Activated naive CD8-positive, alpha-beta T cell treated with anti-CD3 and anti-CD28 coated beads, Interleukin-2, amount 10 ng/mL, durations not matched to agents 7 days and 5 days (primary cell): ENCODE measurements around the gene KCNC1. TPM values are rescaled to one million over a fixed set of nuclear protein-coding genes. Genes with fewer than 3 reads are reported as not detected.

Experiments
- ATAC-seq: fragments of 150-1000 bp; cut with Tn5 transposase; one replicate; pipeline ENCODE4 v1.10.0; 2021; ENCODE audit warnings: low read depth, moderate library complexity
- POLR2A ChIA-PET: fragments of 350-600 bp; sonication (Branson Sonifier 250); formaldehyde crosslinking; loops from one replicate; lab custom pipeline; 2021; ENCODE audit warnings: antibody characterized with exemption; lab: Charles Lee
- DNase-seq: peaks from one replicate; pipeline ENCODE4 v3.0.0; 2021
- H3K27ac Mint-ChIP-seq: one replicate; pipeline ENCODE4 v1.8.0; 2022; ENCODE audit warnings: mild to moderate bottlenecking, mixed read lengths
- H3K27me3 Mint-ChIP-seq: one replicate; pipeline ENCODE4 v1.8.0; 2022; ENCODE audit warnings: mild to moderate bottlenecking, moderate library complexity, mixed read lengths
- H3K36me3 Mint-ChIP-seq: one replicate; pipeline ENCODE4 v1.8.0; 2021; ENCODE audit warnings: mild to moderate bottlenecking, mixed read lengths
- H3K4me1 Mint-ChIP-seq: one replicate; pipeline ENCODE4 v1.8.0; 2021; ENCODE audit warnings: mixed read lengths
- H3K4me3 Mint-ChIP-seq: one replicate; pipeline ENCODE4 v1.8.0; 2022; ENCODE audit warnings: mild to moderate bottlenecking, moderate library complexity, mixed read lengths
- H3K9me3 Mint-ChIP-seq: one replicate; pipeline ENCODE4 v1.8.0; 2021; ENCODE audit warnings: mixed read lengths
- total RNA-seq, 2 experiments: library from RNA; stranded (reverse); gene quantifications; one replicate each; pipeline ENCODE4 v1.2.3, GENCODE V29; 2021

Gene KCNC1
- total RNA-seq, 2 experiments from 2014 or later: not detected

DNA sequence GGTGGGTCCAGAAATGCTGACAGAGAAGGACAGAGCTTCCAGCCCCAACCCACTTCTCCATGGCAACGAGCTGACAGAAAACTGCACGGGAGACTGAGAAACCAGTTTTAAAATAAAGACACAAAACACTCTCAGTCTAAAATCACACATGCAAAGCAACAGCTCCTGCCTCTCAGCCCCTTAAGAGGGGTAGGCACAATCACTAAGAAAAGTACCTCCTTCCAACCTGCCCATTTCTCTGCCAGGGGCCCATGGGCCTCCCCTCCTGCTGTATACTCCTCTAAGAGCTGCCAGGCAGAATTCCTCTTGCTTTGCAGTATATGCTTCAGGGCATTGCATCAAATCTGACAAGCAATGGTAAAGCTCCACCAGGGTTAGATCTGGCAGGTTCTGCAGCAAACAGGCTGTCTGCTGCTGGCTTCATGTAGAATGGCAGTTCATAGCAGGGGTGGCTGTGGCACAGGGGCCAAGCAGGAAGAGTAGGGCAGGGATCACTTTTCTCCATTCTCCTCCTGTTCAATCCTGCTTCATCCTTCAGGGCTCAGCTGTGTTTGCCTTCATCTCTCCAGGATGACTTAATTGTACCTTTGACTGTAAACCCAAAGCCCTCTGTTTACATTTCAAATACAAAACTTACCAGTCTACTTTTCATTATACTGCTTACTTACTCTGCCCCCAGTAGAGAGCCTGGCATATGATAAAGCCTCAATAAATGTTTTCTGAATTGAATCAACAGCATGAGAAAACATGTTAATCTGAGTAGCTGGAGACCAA is 77.7 kb downstream of the KCNC1 start:
- ATAC-seq (no peak), DNase-seq (no peak)
- H3K27me3 Mint-ChIP-seq: no peaks in the 10 kb centered on the region
- H3K4me3 Mint-ChIP-seq: no peak overlapping the region
- H3K27ac Mint-ChIP-seq: no peak overlapping the region
- POLR2A ChIA-PET: no interaction called here
- no peaks in the 10 kb centered on the region for H3K4me1 Mint-ChIP-seq
- peaks cover 3% of the 10 kb centered on the region for H3K36me3 Mint-ChIP-seq
- H3K9me3 Mint-ChIP-seq: no peaks in the 10 kb centered on the region

GRCh38 chr11:17812865-17813187 is 78.2 kb downstream of the KCNC1 start:
- H3K4me1 Mint-ChIP-seq: no peaks in the 10 kb centered on the region
- DNase-seq: no peak
- no peak overlapping the region for H3K27ac Mint-ChIP-seq
- POLR2A ChIA-PET: no interaction called here
- H3K9me3 Mint-ChIP-seq: no peaks in the 10 kb centered on the region
- H3K27me3 Mint-ChIP-seq: no peaks in the 10 kb centered on the region
- no peak overlapping the region for H3K4me3 Mint-ChIP-seq
- ATAC-seq: no peak
- peaks cover 3% of the 10 kb centered on the region for H3K36me3 Mint-ChIP-seq

DNA sequence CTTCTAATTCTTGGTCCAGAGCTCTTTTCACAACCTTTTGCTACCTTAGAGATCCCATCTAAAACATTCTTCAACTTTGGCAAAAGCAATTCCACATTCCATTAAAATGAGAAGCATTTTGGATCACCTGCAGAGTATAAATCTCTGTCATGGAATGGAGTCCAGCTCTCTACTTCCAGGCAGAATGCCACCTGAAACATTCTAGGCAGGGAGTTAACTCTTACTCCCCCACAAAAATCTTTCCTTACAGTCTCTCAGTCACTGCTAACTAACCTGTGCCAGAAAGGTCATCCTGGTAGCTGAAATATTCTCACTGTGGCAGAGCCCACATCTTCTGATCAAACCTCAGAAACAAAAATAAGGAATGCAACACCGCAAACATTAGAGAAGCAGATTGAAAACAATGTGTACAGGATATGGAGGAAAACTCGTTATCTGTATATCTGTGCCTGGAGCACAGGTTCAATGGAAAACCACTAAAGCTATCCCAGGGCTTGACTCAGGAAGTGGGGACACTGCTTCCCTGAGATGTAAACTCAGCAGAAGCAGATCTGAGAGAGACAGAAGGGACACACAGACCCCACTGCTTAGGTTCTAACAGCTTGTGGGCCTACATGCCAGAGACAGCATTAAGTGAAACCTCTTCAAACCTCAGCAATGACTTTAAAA is 78.9 kb downstream of the KCNC1 start:
- H3K4me3 Mint-ChIP-seq: no peak overlapping the region
- H3K27ac Mint-ChIP-seq: no peak overlapping the region
- peaks cover 3% of the 10 kb centered on the region for H3K36me3 Mint-ChIP-seq
- no peaks in the 10 kb centered on the region for H3K4me1 Mint-ChIP-seq
- no peaks in the 10 kb centered on the region for H3K27me3 Mint-ChIP-seq
- no peaks in the 10 kb centered on the region for H3K9me3 Mint-ChIP-seq
- POLR2A ChIA-PET: no interaction called here
- DNase-seq (no peak), ATAC-seq (no peak)

DNA sequence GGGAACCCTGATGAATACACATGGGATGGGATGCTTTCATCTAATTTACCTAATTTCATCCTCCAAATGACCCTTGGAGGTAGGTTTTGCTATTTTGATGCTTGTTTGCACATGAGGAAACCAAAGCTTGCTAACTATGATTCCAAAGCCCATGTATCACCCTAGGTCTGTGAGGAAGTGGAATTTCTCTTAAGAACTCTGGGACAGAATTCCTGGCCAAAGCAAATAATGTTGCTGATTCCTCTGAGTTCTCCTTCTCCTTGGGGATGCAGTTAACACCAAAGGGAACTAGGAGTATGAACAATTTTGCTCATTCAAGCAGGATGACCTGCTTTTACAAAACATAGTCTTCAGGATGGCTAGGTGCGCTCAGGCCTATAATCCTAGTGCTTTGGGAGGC is 80.0 kb downstream of the KCNC1 start:
- ATAC-seq (no peak), DNase-seq (no peak)
- no peak overlapping the region for H3K27ac Mint-ChIP-seq
- POLR2A ChIA-PET: no interaction called here
- no peaks in the 10 kb centered on the region for H3K4me1 Mint-ChIP-seq
- no peak overlapping the region for H3K4me3 Mint-ChIP-seq
- H3K36me3 Mint-ChIP-seq: peaks cover under 1% of the 10 kb centered on the region
- no peaks in the 10 kb centered on the region for H3K9me3 Mint-ChIP-seq
- no peaks in the 10 kb centered on the region for H3K27me3 Mint-ChIP-seq

- Mint-ChIP-seq H3K27me3 (no peaks in the 10 kb centered on the region), H3K9me3 (no peaks in the 10 kb centered on the region), H3K4me3 (no peak overlapping the region), H3K36me3 (no peaks in the 10 kb centered on the region), H3K27ac (no peak overlapping the region), H3K4me1 (no peaks in the 10 kb centered on the region)
- DNase-seq (no peak), ATAC-seq (no peak)
- POLR2A ChIA-PET: no interaction called here
Observed at GRCh38 chr11:17816232-17816931, 81.8 kb downstream of the KCNC1 start.

DNA sequence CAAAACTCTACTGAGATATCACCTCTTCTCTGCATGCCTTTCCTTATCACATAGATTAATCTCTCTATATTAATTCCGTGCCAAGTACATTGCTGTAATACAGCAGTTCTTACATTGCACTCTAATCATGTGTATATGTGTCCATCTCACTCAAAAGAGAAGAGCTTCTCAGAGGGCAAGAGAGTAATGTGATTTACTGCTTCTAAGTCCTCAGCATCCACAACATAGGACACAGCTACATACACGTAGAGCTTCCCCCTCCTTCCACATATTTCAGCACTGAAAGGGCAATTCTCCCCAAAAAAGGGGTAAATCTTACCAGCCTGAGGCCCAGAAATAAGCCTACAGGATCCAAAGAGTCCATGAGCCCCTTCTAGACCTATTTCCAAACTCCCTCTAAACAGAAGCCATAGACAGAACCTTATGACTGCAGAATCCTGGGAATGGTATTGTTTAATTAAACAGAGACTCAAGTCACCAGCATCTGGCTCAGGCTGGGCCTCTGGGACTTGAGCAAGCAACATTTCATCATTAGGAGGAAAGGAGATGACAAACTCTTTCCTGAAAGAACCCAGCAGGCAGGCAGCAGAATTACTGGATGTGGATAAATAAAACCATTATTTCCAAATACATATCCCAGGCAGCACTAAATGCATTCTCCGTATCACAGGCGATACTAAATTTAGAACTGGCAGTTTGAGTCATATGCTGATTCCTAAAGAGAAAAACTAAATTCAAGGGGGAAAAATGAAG is 87.2 kb downstream of the KCNC1 start:
- Mint-ChIP-seq H3K27ac (no peak overlapping the region), H3K4me1 (no peaks in the 10 kb centered on the region), H3K4me3 (no peak overlapping the region), H3K27me3 (no peaks in the 10 kb centered on the region), H3K36me3 (no peaks in the 10 kb centered on the region), H3K9me3 (no peaks in the 10 kb centered on the region)
- ATAC-seq: no peak
- DNase-seq: no peak
- POLR2A ChIA-PET: no interaction called here

DNA sequence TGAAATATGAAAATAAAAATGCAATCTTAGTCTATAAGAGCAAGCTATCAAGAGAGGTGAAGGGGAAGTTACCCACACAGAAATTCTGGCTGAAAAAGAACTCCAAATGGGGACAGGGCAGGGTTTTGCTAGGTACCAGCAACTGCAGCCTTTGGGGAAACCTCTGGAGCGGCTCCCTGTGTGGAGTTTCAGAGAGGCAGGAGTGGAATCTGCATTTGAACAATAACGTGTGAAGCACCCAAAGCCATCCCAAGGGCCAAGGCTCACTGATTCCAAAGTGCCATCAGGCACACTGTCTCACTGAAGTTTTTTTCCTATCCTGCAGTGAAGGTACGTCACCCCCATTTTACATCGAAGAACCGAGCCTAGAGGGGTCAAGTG is 87.8 kb downstream of the KCNC1 start:
- POLR2A ChIA-PET: no interaction called here
- Mint-ChIP-seq H3K27ac (no peak overlapping the region), H3K36me3 (no peaks in the 10 kb centered on the region), H3K9me3 (no peaks in the 10 kb centered on the region), H3K4me3 (no peak overlapping the region), H3K27me3 (no peaks in the 10 kb centered on the region), H3K4me1 (no peaks in the 10 kb centered on the region)
- ATAC-seq (no peak), DNase-seq (no peak)

GRCh38 chr11:17827006-17827405 is 92.4 kb downstream of the KCNC1 start:
- no peak overlapping the region for H3K27ac Mint-ChIP-seq
- H3K27me3 Mint-ChIP-seq: no peaks in the 10 kb centered on the region
- H3K4me3 Mint-ChIP-seq: no peak overlapping the region
- POLR2A ChIA-PET: no interaction called here
- no peaks in the 10 kb centered on the region for H3K9me3 Mint-ChIP-seq
- peaks cover 2% of the 10 kb centered on the region for H3K36me3 Mint-ChIP-seq
- ATAC-seq (no peak), DNase-seq (no peak)
- no peaks in the 10 kb centered on the region for H3K4me1 Mint-ChIP-seq

DNA sequence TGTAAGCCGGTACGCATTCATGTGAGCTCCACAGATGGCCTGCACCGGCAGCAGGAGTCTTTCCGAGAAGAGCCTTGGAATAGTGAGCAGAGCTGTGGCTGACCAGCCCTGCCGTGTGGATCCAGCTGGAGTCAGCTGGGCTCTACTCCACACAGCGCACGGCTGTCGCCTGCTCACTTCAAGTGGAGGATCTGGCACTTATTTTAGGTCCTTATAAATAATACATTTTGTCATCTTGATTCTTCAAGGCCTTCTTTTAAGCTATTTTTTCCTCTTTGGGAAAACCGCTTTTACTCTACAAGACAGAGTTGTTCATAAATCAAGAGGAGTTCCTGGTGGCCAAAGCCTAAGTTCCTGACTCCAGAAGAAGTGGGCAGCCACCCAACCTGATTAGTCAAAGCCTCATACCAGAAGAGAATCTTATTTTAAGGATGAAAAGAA is 93.8 kb downstream of the KCNC1 start:
- DNase-seq (no peak), ATAC-seq (no peak)
- POLR2A ChIA-PET: interaction anchor here (0.5 kb wide), 1 partner anchor 94 kb away, joined by 3 read pairs; the partner anchor contains the start of gene KCNC1
- no peak overlapping the region for H3K4me3 Mint-ChIP-seq
- H3K36me3 Mint-ChIP-seq: peaks cover 2% of the 10 kb centered on the region
- no peaks in the 10 kb centered on the region for H3K4me1 Mint-ChIP-seq
- H3K9me3 Mint-ChIP-seq: peaks cover 2% of the 10 kb centered on the region
- H3K27me3 Mint-ChIP-seq: no peaks in the 10 kb centered on the region
- no peak overlapping the region for H3K27ac Mint-ChIP-seq

DNA sequence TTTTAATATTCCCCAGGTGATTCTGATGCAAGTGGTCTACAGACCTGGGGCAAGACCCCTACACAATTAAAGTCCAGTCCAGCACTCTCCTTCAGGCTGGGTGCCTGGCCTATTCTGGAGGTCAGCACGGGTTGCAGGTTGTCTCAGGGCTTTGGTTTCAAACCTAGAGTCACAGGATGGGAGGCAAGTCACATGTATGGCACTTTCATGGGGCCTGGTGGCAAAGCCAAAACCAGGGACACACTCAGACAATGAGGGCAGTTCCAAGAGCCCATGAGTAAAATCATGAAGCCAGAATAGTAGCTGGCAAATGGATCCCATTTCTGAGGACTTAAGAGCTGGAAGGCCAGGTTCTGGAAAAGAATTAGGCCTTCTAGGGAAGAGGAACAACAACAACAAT is 96.6 kb downstream of the KCNC1 start:
- no peaks in the 10 kb centered on the region for H3K27me3 Mint-ChIP-seq
- H3K4me1 Mint-ChIP-seq: no peaks in the 10 kb centered on the region
- peaks cover 2% of the 10 kb centered on the region for H3K9me3 Mint-ChIP-seq
- peaks cover 2% of the 10 kb centered on the region for H3K36me3 Mint-ChIP-seq
- DNase-seq (no peak), ATAC-seq (no peak)
- POLR2A ChIA-PET: no interaction called here
- H3K4me3 Mint-ChIP-seq: no peak overlapping the region
- H3K27ac Mint-ChIP-seq: no peak overlapping the region

DNA sequence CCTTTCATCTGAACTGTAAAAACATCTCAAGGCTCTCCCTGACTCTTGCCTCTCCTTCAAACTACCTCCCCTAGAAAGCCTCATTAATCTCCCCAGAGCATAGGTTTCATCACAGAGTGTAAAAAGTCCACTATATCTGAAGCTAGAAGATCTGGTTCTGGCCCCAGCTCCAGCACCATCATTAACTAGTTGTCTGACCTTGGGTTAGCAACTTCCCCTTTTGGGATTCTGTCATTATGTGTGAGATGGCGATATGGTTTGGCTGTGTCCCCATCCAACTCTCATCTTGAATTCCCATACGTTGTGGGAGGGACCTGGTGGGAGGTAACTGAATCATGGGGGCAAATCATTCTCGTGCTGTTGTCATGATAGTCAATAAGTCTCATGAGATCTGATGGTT is 97.3 kb downstream of the KCNC1 start:
- Mint-ChIP-seq H3K4me1 (no peaks in the 10 kb centered on the region), H3K9me3 (peaks cover 2% of the 10 kb centered on the region), H3K36me3 (peaks cover 2% of the 10 kb centered on the region), H3K4me3 (no peak overlapping the region), H3K27me3 (no peaks in the 10 kb centered on the region), H3K27ac (no peak overlapping the region)
- POLR2A ChIA-PET: no interaction called here
- ATAC-seq (no peak), DNase-seq (no peak)
